GM12892 (cell line): ENCODE results near the gene SLC8A1.

Experiments used
- DNase-seq: peaks from one replicate; pipeline ENCODE4 v3.0.0; 2011; ENCODE audit not compliant: insufficient read length
- FAIRE-seq: peaks from 2 replicates; lab custom pipeline; 2011; peaks lifted over from hg19 to GRCh38; lab: Jason Lieb, UNC
- POLR2A ChIP-seq: IDR thresholded peaks from 2 replicates; pipeline ENCODE4 v1.6.1; 2011; ENCODE audit warnings: low read depth, low read length, control low read depth
- POLR2AphosphoS5 ChIP-seq: IDR thresholded peaks from 2 replicates; pipeline ENCODE4 v1.6.1; 2011; ENCODE audit warnings: low read depth, low read length, control low read depth
- TAF1 ChIP-seq: IDR thresholded peaks from 2 replicates; pipeline ENCODE4 v1.6.1; 2011; ENCODE audit warnings: low read depth, mild to moderate bottlenecking, control low read depth, low read length, borderline replicate concordance

Gene SLC8A1

GRCh38 chr2:40165509-40165844 lies 286.4 kb downstream of the SLC8A1 start:
- DNase-seq (no peak), FAIRE-seq (no peak)
- TF ChIP-seq TAF1 (no peak), POLR2AphosphoS5 (no peak), POLR2A (no peak)

DNA sequence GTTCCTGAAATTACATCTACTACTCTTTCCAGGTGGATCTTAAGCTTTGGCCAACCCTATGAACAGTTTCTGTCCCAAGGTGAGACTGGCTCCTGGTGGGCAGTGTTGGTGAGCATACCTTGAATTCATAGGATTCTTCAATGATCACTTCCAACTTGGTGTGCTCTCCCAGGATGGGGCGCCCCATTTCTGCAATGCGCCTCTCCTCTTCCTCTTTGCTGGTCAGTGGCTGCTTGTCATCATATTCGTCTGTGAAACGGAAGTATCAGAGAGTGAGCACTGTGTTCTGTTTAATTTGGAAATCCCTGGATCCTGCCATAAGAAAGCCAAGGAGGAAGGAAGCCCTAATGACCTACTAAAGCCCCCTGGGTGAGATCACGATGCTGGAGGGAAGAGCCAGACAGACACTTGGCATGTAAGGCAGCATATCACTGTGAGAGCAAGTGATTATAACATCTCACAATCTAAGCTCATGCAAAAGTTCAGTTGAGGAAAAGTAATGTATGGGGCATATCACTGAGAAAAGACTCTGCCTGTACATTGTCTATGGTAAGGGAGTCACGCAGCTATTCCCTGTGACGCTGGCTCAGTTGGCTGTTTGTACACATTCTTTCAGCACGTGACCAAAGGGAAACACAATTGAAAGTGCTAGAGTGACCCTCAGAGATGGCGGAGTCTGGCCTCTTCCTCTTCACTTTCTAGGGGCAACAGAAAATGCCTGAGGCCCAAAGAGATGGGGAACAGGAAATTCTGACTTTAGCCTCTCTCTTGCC lies 287.0 kb downstream of the SLC8A1 start:
- DNase-seq = no peak
- no peak for FAIRE-seq
- TF ChIP-seq TAF1 = no peak
- TF ChIP-seq POLR2AphosphoS5 = no peak
- TF ChIP-seq POLR2A = no peak

DNA sequence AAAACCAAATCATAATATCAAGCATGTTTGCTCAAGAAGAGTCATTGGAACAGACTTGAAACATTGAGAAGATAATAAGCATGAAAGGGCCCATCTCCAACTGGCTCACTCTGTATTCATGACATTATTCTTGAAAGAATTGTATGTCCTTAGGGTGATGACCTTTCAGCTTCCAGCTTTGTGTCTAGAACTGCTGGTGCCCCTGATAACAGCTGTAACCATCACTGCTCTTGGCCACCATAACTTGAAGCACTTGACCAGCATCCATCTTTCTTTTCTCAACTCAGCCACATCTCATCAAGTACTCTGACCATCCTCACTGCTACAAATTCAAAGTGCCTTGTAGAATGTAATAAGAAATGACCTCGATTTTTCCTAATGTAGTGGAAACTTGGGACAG lies 289.9 kb downstream of the SLC8A1 start:
- FAIRE-seq (no peak), DNase-seq (no peak)
- TF ChIP-seq TAF1 = no peak
- TF ChIP-seq POLR2AphosphoS5 = no peak
- no peak for TF ChIP-seq POLR2A

DNA sequence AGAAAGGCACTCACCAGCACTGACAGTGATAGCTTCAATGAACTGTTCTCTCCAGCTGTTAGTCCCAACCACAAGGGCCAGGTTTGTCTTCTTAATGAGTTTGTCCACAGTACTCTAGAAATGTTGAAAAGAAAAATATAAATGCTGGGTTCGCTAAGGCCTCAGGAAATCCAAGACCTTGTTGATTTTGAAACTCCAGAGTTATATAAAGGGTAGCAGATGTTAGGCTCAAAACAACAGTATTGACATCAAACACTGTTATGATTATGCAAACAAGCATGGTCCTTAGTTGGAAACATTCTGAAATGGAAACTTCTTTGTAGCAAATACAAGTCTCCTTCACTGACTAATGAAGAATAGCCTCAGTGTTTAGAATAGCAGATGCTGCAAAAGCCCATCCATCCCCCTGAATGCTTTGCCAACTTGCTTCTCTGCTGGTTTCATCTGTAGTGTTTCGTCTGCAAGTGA lies 291.1 kb downstream of the SLC8A1 start:
- no peak for DNase-seq
- no peak for FAIRE-seq
- no peak for TF ChIP-seq POLR2A
- no peak for TF ChIP-seq POLR2AphosphoS5
- no peak for TF ChIP-seq TAF1

GRCh38 chr2:40159333-40159732 lies 292.6 kb downstream of the SLC8A1 start:
- no peak for TF ChIP-seq POLR2A
- no peak for TF ChIP-seq TAF1
- no peak for TF ChIP-seq POLR2AphosphoS5
- FAIRE-seq = no peak

GRCh38 chr2:40158781-40159180 lies 293.1 kb downstream of the SLC8A1 start:
- FAIRE-seq = no peak
- TF ChIP-seq POLR2AphosphoS5 = no peak
- DNase-seq = no peak

More at GRCh38 chr2:40159333-40159732, 292.6 kb downstream of the SLC8A1 start:
- no peak for DNase-seq

DNA sequence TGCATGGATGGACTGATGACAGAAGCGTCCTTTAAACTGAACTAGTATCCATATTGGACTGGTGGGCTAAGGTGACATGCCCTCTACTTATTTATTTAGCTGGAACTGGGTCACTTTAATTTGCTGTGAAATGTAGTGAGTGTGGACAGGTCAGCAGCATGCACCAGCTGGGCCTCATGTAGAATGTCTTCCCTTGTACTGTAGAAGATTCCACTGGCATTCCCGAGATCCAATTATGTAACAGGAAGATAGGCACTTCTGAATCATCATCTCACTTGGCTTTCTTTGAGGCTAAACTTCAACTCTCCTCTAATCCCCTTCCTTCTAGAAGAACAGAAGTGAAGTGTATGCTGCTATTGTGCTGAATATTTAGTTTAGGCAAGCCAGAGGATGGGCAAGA lies 296.2 kb downstream of the SLC8A1 start:
- TF ChIP-seq TAF1 = no peak
- no peak for TF ChIP-seq POLR2AphosphoS5
- no peak for TF ChIP-seq POLR2A
- DNase-seq (no peak), FAIRE-seq (no peak)

GRCh38 chr2:40150266-40150665 lies 301.6 kb downstream of the SLC8A1 start:
- DNase-seq (no peak), FAIRE-seq (no peak)
- TF ChIP-seq TAF1 (no peak), POLR2A (no peak), POLR2AphosphoS5 (no peak)

- TF ChIP-seq POLR2A (no peak), POLR2AphosphoS5 (no peak), TAF1 (no peak)
- no peak for FAIRE-seq
- no peak for DNase-seq
These were observed 303.6 kb downstream of the SLC8A1 start for GRCh38 chr2:40148334-40148733.

DNA sequence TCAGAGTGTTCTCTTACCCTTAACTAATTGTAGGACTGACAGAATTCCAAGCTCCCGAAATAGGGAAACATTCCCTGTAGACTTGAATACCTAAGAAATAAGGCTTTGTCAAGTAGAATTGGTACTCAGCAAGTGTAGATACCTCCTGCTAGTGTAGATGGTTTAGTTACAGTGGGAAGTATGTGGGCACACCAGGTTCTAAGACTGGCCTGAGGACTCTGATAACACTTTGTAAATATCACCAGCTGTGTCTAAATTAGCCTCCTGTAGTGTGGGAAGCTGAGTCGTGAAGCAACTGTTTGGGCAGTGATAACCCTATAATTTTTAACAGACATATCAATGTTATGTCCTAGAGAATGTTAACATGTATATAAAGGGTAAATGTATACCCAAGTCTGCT lies 304.5 kb downstream of the SLC8A1 start:
- FAIRE-seq (no peak), DNase-seq (no peak)
- TF ChIP-seq TAF1 (no peak), POLR2AphosphoS5 (no peak), POLR2A (no peak)

DNA sequence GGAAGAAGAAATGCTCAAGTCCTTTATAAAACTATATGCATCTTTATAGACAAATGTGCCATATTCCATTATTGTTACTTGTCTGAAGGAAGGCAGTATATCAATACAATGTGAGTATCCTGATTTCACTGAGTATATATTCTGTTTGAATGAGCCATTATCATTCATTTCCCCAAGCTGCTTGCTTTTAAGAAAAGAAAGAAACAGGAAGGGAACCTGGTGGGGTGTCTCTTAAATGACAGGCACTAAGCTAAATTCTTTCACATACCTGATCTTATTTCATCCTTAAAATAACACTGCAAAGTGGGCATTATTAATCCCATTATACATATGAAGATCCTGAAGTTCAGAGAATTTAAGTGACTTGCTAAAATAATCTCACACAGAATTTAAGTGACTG lies 307.9 kb downstream of the SLC8A1 start:
- TF ChIP-seq POLR2A (no peak), TAF1 (no peak), POLR2AphosphoS5 (no peak)
- DNase-seq (no peak), FAIRE-seq (no peak)

DNA sequence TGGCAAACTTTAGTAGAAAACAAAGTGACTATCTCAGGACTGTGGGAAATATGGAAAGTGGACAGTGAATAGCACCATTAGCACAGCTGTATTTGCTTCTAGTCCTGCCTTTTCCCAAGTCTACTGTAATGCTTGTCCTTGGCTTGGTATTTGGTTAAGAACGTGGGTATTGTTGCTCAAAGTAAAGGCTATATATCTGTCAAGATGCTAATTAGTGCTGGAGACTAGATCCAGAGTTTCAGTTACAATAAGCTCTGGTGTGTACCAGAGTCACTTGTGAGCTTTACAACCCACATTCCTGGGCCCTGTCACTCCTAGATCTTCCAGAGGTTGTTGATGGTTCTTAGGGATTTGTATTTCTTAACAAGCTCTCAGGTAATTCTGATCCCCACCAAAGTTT lies 313.6 kb downstream of the SLC8A1 start:
- DNase-seq (no peak), FAIRE-seq (no peak)
- TF ChIP-seq TAF1 (no peak), POLR2A (no peak), POLR2AphosphoS5 (no peak)
